ENCODE measurements around the gene OR8G5.

DNA sequence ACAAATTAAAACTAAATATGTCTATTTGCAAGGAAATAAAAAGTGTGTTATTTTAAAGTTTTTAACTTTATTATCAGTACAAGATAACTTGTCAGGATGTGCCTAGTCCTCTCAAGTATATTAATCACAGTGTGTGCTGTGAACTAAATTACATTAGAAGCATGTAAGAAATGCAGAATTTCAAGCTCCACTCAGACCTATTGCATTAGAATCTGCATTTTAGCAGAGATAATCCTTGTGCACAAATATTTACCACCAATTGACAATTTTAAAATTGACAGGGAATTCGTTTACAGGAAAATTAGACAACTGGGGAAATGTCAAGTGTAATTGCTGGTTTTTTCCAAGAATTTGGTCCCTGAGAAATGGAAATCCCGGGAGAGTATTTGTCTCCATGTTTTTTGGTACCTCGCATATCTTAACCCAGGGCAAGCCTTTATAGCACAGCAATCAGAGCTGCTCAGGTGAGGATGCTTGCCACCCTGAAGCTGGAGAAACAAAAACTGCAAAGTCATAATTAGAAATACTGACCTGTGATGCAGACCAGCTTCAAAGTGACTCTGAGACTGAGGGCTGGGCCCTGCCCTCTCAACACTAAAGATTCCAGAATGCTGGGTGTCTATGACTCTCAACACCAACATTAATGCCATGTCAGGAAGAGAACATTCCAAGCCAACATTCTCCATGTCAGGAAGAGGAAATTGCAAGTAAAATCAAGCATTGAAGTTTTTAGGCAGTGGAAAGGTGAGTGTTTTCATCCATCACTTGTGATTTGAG lies 15.4 kb upstream of the OR8G5 start, which contains the start of gene OR8G1:
- TF ChIP-seq TAF1 (IDR thresholded peaks at IDR 0.05; ENCODE audit: low read depth, low read length), result no peak
- no peak for TF ChIP-seq POLR2A (IDR thresholded peaks at IDR 0.05; ENCODE audit: low read depth, low read length)
- no peak for TF ChIP-seq POLR2AphosphoS5 (IDR thresholded peaks at IDR 0.05; ENCODE audit: low read depth, low read length)
- no peak for TF ChIP-seq POU2F2 (IDR thresholded peaks at IDR 0.05; ENCODE audit: low read depth, low read length)
- no peak for TF ChIP-seq PAX5 (IDR thresholded peaks at IDR 0.05; ENCODE audit: insufficient read depth, low read length, severe bottlenecking)
